GM23248 (cell line): ENCODE results near the gene RAB33B. TPM values are rescaled to one million over a fixed set of nuclear protein-coding genes. Genes with fewer than 3 reads are reported as not detected.

Source experiments
- DNase-seq: peaks from one replicate; pipeline ENCODE4 v3.0.0-alpha.2; 2015
- H2AFZ ChIP-seq: fragments of 200-600 bp; sonication (generic); 2 replicates; pipeline ENCODE4 v1.6.1; 2016; ENCODE audit warnings: antibody characterized with exemption
- H3F3A ChIP-seq: fragments of 200-600 bp; sonication (generic); 2 replicates; pipeline ENCODE4 v1.6.1; 2016; ENCODE audit warnings: mild to moderate bottlenecking, antibody characterized with exemption, mixed run types; ENCODE audit not compliant: insufficient read depth
- H3K27ac ChIP-seq: fragments of 200-600 bp; sonication (generic); 2 replicates; pipeline ENCODE4 v1.5.1; 2016; ENCODE audit warnings: mild to moderate bottlenecking
- H3K27me3 ChIP-seq: fragments of 200-600 bp; sonication (generic); replicated peaks from 2 replicates; pipeline ENCODE4 v1.6.1; 2016; ENCODE audit warnings: mild to moderate bottlenecking; ENCODE audit not compliant: insufficient read depth
- H3K36me3 ChIP-seq: fragments of 200-600 bp; sonication (generic); 2 replicates; pipeline ENCODE4 v1.6.1; 2016; ENCODE audit warnings: low read depth, mild to moderate bottlenecking
- H3K4me1 ChIP-seq: fragments of 200-600 bp; sonication (generic); 2 replicates; pipeline ENCODE4 v1.6.1; 2016; ENCODE audit warnings: mild to moderate bottlenecking; ENCODE audit not compliant: insufficient read depth
- H3K4me2 ChIP-seq: fragments of 200-600 bp; sonication (generic); one replicate; pipeline ENCODE4 v1.6.1; 2016; ENCODE audit warnings: mild to moderate bottlenecking; ENCODE audit not compliant: unreplicated experiment
- H3K4me3 ChIP-seq: fragments of 200-600 bp; sonication (generic); 2 replicates; pipeline ENCODE4 v1.5.1; 2016; ENCODE audit warnings: mild to moderate bottlenecking
- H3K79me2 ChIP-seq: fragments of 200-600 bp; sonication (generic); 2 replicates; pipeline ENCODE4 v1.6.1; 2016; ENCODE audit warnings: mild to moderate bottlenecking; ENCODE audit not compliant: insufficient read depth
- H3K9ac ChIP-seq: fragments of 200-600 bp; sonication (generic); 2 replicates; pipeline ENCODE4 v1.6.1; 2016; ENCODE audit warnings: mild to moderate bottlenecking
- H3K9me2 ChIP-seq: fragments of 200-600 bp; sonication (generic); 2 replicates; pipeline ENCODE4 v1.6.1; 2016; ENCODE audit warnings: mixed run types, mild to moderate bottlenecking, moderate library complexity; ENCODE audit not compliant: insufficient read depth
- H3K9me3 ChIP-seq: fragments of 200-600 bp; sonication (generic); one replicate; pipeline ENCODE4 v1.6.1; 2017; ENCODE audit warnings: low read depth
- H4K20me1 ChIP-seq: fragments of 200-600 bp; sonication (generic); 2 replicates; pipeline ENCODE4 v1.6.0; 2016; ENCODE audit not compliant: insufficient read depth
- EZH2 ChIP-seq: fragments of 200-600 bp; sonication (generic); IDR thresholded peaks from 2 replicates; pipeline ENCODE4 v1.6.1; 2018; ENCODE audit warnings: antibody characterized with exemption, mild to moderate bottlenecking; ENCODE audit not compliant: insufficient read depth, poor library complexity, severe bottlenecking
- EZH2phosphoT487 ChIP-seq: fragments of 200-600 bp; sonication (generic); IDR thresholded peaks from 2 replicates; pipeline ENCODE4 v1.6.1; 2018; ENCODE audit warnings: antibody characterized with exemption, moderate library complexity, mild to moderate bottlenecking, low read depth; ENCODE audit not compliant: insufficient read depth
- WGBS, 2 experiments: methylation state at CpG; one replicate each; pipeline ENCODE4 v1.1.6; 2015 to 2017; ENCODE audit warnings: low lambda C conversion rate in 2 of 2, low coverage in 1 of 2; ENCODE audit errors: missing lambda C conversion rate in 2 of 2; 5-methylcytosine and 5-hydroxymethylcytosine counted together
- in situ Hi-C: fragments of 300-500 bp; cut with MboI; formaldehyde crosslinking; loops from 2 replicates; pipeline ENCODE4 v1.15.0; 2020
- polyA plus RNA-seq: library from polyadenylated mRNA; unstranded; fragments of >200 nt; fragmentation: Nextera tagmentation; extraction: Ambion mirVana; gene quantifications from 2 replicates; pipeline ENCODE4 v1.2.1, GENCODE V29; 2016
- total RNA-seq: library from RNA; depleted of rRNA; stranded (reverse); fragments of >200 nt; shearing (Covaris generic); gene quantifications from 2 replicates; pipeline ENCODE4 v1.2.3, GENCODE V29; 2014

The RAB33B gene
- total and polyA plus RNA-seq, 2 experiments from 2014 or later: 11.6 to 13.2 TPM

DNA sequence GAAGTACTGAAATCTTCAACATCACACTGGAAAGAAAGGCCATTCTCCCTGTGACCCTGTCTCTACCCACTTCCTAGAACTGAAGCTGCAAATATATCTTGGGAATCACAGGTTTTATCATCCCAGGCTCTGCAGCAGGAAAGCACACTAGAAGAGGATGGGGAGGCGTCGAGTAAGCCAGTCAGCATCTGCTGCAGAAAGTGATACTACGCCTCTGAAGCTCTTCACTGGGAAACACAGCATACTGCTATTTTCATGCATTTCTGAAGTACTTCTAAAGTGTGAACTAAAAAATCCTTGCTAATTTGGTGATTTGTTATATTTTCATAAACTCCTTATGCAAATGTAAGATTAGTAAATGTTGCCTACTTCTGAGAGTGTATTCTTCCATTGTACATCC, 29.1 kb downstream of the RAB33B start:
- WGBS, 2 experiments: 69 to 84% methylated on average over 3 of the region's 3 CpGs

GRCh38 chr4:139484783-139485311, 30.9 kb downstream of the RAB33B start:
- Histone ChIP-seq H3K9me2 (no peaks in the 10 kb centered on the region), H3K9ac (no peak overlapping the region), H3F3A (peaks cover 7% of the 10 kb centered on the region), H4K20me1 (no peaks in the 10 kb centered on the region), H3K36me3 (no peaks in the 10 kb centered on the region), H3K27me3 (no peaks in the 10 kb centered on the region), H3K9me3 (no peaks in the 10 kb centered on the region), H3K4me2 (no peak overlapping the region), H3K4me3 (no peak overlapping the region), H3K4me1 (no peaks in the 10 kb centered on the region), H2AFZ (no peak overlapping the region), H3K27ac (no peak overlapping the region), H3K79me2 (no peaks in the 10 kb centered on the region)
- in situ Hi-C loops: no loop called here
- 70 to 75% methylated on average over 11 of the region's 11 CpGs for WGBS, 2 experiments
- TF ChIP-seq EZH2phosphoT487 (no peak), EZH2 (no peak)
- DNase-seq: no peak

More for the DNA sequence above, 29.1 kb downstream of the RAB33B start:
- Histone ChIP-seq H3K4me2 (no peak overlapping the region), H4K20me1 (no peaks in the 10 kb centered on the region), H3K9me2 (no peaks in the 10 kb centered on the region), H3K9ac (no peak overlapping the region), H3K4me3 (no peak overlapping the region), H3F3A (peaks cover 7% of the 10 kb centered on the region), H3K27ac (no peak overlapping the region), H3K27me3 (no peaks in the 10 kb centered on the region), H3K79me2 (no peaks in the 10 kb centered on the region), H3K9me3 (no peaks in the 10 kb centered on the region), H2AFZ (no peak overlapping the region), H3K4me1 (no peaks in the 10 kb centered on the region), H3K36me3 (no peaks in the 10 kb centered on the region)
- DNase-seq: no peak
- no peak for TF ChIP-seq EZH2phosphoT487
- no peak for TF ChIP-seq EZH2
- in situ Hi-C loops: no loop called here

DNA sequence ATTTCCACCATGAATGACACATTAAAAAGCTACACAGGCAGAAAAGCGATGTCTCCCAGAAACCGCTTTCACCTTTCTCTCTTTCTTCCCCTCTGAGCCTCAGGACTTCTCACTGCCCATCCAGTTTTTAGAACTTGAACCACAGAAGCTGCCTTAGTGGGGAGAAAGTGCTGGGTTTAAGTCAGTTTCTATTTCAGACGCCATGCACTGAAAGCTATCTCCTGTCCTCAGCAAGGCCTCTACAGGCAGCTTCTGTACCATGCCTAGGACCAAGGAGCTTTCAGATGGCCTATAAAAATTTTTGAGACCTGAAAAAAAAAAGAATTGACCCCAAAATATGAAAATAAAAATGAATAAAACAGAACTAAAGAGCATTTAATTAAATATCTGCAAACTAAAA, 34.5 kb downstream of the RAB33B start:
- H3K4me1 ChIP-seq: no peaks in the 10 kb centered on the region
- no peak overlapping the region for H3K27ac ChIP-seq
- no peaks in the 10 kb centered on the region for H3K36me3 ChIP-seq
- H3K4me2 ChIP-seq: no peak overlapping the region
- no peak overlapping the region for H2AFZ ChIP-seq
- no peaks in the 10 kb centered on the region for H3K79me2 ChIP-seq
- H4K20me1 ChIP-seq: no peaks in the 10 kb centered on the region
- peaks cover 7% of the 10 kb centered on the region for H3F3A ChIP-seq
- no peaks in the 10 kb centered on the region for H3K27me3 ChIP-seq
- no peak overlapping the region for H3K4me3 ChIP-seq
- DNase-seq: no peak
- 89 to 94% methylated on average over 3 of the region's 3 CpGs for WGBS, 2 experiments
- no peaks in the 10 kb centered on the region for H3K9me3 ChIP-seq
- H3K9me2 ChIP-seq: no peaks in the 10 kb centered on the region
- H3K9ac ChIP-seq: no peak overlapping the region
- in situ Hi-C loops: no loop called here
- TF ChIP-seq EZH2phosphoT487 (no peak), EZH2 (no peak)

- in situ Hi-C loops: loop anchor here (10.0 kb wide), 1 partner anchor 155 kb away; no protein-coding TSS in a partner anchor
- H3K4me1 ChIP-seq: no peaks in the 10 kb centered on the region
- H3K4me2 ChIP-seq: no peak overlapping the region
- H3K9me3 ChIP-seq: no peaks in the 10 kb centered on the region
- H3K27me3 ChIP-seq: no peaks in the 10 kb centered on the region
- peaks cover 7% of the 10 kb centered on the region for H3F3A ChIP-seq
- no peaks in the 10 kb centered on the region for H3K9me2 ChIP-seq
- TF ChIP-seq EZH2phosphoT487 (no peak), EZH2 (no peak)
- H4K20me1 ChIP-seq: no peaks in the 10 kb centered on the region
- no peaks in the 10 kb centered on the region for H3K36me3 ChIP-seq
- no peak overlapping the region for H3K9ac ChIP-seq
- DNase-seq: no peak
- H3K4me3 ChIP-seq: no peak overlapping the region
- no peak overlapping the region for H2AFZ ChIP-seq
- H3K27ac ChIP-seq: no peak overlapping the region
- H3K79me2 ChIP-seq: no peaks in the 10 kb centered on the region
These were observed 35.7 kb downstream of the RAB33B start for GRCh38 chr4:139489638-139490037.

GRCh38 chr4:139492429-139492828, 38.5 kb downstream of the RAB33B start:
- Histone ChIP-seq H3K4me2 (no peak overlapping the region), H3F3A (peaks cover 1% of the 10 kb centered on the region), H3K4me1 (no peaks in the 10 kb centered on the region), H3K27ac (no peak overlapping the region), H2AFZ (no peak overlapping the region), H3K27me3 (no peaks in the 10 kb centered on the region), H3K9ac (no peak overlapping the region), H3K9me3 (no peaks in the 10 kb centered on the region), H3K36me3 (no peaks in the 10 kb centered on the region), H3K79me2 (no peaks in the 10 kb centered on the region), H3K9me2 (no peaks in the 10 kb centered on the region), H4K20me1 (no peaks in the 10 kb centered on the region), H3K4me3 (no peak overlapping the region)
- WGBS, 2 experiments: 93 to 98% methylated on average over 2 of the region's 2 CpGs
- in situ Hi-C loops: loop anchor here (10.0 kb wide), 1 partner anchor 152 kb away; no protein-coding TSS in a partner anchor
- DNase-seq: no peak
- TF ChIP-seq EZH2phosphoT487 (no peak), EZH2 (no peak)
